Ishikawa (cell line): ENCODE results near the gene THAP8.

Source experiments
- CEBPB ChIP-seq: IDR thresholded peaks from 2 replicates; pipeline ENCODE4 v1.6.1; 2012
- CREB1 ChIP-seq: IDR thresholded peaks from 2 replicates; pipeline ENCODE4 v1.6.1; 2012; ENCODE audit warnings: low read depth
- EP300 ChIP-seq: IDR thresholded peaks from 2 replicates; pipeline ENCODE4 v1.6.1; 2012; ENCODE audit warnings: borderline replicate concordance
- RAD21 ChIP-seq: IDR thresholded peaks from 2 replicates; pipeline ENCODE4 v1.6.1; 2012; ENCODE audit warnings: low read depth
- REST ChIP-seq: IDR thresholded peaks from 2 replicates; pipeline ENCODE4 v1.6.1; 2012; ENCODE audit warnings: low read depth, mild to moderate bottlenecking
- TAF1 ChIP-seq: IDR thresholded peaks from 2 replicates; pipeline ENCODE4 v1.6.1; 2012; ENCODE audit warnings: low read depth, mild to moderate bottlenecking
- TCF12 ChIP-seq: IDR thresholded peaks from 2 replicates; pipeline ENCODE4 v1.6.1; 2012; ENCODE audit warnings: low read depth
- ZBTB7A ChIP-seq: IDR thresholded peaks from 2 replicates; pipeline ENCODE4 v1.6.1; 2012; ENCODE audit warnings: low read depth

- TF ChIP-seq TCF12 (no peak), RAD21 (no peak), ZBTB7A (no peak), REST (no peak), CEBPB (no peak), EP300 (no peak), CREB1 (no peak), TAF1 (no peak)
These were observed 18.0 kb upstream of the THAP8 start for GRCh38 chr19:36072081-36072480.
